HG02798 (cell line): ENCODE results near the gene ZNF326.
"Not testable (repeated sequence)": the region's sequence is repeated elsewhere in the genome, so short reads cannot be mapped to it uniquely, and the experiment has no call there.

ENCODE experiments used
- ATAC-seq: cut with Tn5 transposase; IDR thresholded peaks from one replicate; pipeline ENCODE4 v1.9.1; 2021; ENCODE audit warnings: mild to moderate bottlenecking; ENCODE audit not compliant: unreplicated experiment, poor library complexity

Gene ZNF326

DNA sequence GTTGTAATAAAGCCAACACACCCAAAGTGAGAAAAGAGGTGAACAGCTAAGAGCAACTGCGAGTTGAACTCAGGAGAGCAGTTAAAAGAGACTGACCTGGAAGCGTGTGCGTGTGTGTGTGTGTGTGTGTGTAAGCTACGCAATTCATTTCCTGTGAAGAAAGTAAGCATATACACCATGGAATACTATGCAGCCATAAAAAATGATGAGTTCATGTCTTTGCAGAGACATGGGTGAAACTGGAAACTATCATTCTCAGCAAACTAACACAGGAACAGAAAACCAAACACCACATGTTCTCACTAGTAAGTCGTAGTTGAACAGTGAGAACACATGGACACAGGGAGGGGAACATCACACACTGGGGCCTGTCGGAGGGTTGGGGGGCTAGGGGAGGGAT is 69.2 kb downstream of the ZNF326 start:
- not testable (repeated sequence) for ATAC-seq

DNA sequence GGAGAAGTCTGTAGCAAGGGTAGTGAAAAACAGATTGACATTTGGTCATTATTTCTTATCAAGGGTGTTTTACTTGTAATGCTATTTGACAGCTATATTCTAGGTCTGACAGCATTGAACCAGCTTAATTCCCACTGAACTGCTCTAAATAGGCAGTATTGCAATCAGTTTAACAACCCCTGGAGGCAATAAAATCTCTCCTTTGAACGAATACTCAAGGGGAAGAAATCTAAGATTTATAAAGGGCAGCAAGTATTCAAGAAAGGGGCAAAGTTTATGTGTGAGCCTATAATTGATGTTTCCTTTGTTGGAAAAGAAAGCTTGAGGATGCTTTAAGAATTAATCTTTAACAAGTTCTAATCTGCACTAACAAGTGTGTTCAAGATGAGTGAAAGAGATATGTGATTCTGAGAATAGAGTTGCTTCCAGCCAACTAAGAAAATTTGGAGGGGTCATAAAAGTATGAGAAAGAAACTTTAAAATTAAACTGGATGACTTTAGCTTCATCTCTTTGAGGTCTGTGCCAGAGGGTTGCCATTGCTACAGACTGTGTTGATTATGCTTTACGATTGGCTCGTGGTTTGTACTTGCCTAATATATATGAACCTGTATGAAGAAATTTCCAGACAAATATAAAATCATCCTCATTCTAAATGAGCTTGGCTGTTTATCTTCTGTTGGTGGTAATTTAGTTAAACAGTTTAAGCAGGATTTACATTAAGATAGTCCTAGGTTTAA is 72.5 kb downstream of the ZNF326 start:
- no peak for ATAC-seq

DNA sequence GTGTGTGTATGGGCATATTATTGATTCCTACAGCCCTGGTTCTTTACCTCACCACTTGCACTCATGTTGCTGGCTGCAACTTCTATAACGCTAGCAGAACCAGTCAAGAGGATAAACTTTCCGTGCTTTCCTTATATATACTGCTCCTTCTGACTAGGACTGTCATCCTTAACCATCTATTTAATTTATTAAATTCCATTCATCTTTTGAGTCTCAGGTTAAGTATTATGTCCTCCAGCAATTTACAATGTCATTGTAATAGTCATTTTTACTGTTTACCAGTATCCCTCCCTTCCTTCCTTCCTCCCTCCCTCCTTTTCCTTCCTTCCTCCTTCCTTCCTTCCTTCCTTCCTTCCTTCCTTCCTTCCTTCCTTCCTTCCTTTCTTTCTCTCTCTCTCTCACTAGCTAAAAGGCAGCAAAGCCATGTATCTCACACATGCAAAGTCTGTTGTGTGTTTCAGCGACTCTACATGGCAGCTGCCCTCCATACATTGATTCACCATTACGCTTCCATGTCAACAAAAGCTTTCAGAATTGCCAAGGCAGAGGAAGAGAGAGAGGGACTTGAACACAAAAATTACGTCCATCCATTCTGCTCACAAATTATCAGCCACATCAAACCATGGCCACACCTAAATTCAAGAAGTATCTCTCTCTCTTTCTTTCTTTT is 73.8 kb downstream of the ZNF326 start:
- no peak for ATAC-seq

DNA sequence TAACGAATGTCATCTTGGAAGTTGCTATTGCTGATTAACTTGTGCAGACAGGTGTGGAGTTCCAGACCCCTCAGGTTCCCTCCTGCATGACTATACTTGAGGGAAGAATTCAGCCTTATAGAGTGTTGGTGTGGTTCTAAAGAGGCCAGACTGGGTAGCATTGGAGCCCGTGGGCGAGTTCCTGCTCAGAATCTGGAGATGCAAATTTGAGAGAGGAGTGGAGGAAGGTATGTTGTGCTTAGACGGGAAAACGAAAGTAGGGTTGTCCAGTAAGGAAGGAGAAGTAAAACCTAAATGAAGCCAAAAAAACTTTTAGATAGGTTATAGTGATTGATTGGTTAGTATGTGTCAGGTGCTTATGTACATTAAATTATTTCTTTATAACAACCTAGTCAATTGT is 79.2 kb downstream of the ZNF326 start:
- peak; percentile 63 for ATAC-seq

DNA sequence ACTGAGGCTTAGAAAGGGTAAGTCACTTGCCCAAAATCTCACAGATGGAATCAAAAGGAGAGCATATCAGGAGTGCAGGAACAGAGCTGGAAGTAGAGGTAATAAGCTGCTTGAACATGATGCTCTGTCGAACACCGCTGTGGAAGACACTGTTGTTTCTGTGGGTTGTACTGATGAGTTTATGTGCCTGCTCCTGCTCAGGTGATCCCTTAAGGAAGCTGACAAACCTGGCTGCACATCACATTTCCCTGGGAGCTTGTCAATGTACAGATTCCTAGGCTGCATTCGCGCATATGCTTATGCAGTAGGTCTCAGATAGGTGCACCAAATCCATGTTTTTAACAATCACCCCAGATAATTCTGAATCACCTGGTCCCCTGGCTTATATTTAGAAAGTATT is 79.7 kb downstream of the ZNF326 start:
- no peak for ATAC-seq

DNA sequence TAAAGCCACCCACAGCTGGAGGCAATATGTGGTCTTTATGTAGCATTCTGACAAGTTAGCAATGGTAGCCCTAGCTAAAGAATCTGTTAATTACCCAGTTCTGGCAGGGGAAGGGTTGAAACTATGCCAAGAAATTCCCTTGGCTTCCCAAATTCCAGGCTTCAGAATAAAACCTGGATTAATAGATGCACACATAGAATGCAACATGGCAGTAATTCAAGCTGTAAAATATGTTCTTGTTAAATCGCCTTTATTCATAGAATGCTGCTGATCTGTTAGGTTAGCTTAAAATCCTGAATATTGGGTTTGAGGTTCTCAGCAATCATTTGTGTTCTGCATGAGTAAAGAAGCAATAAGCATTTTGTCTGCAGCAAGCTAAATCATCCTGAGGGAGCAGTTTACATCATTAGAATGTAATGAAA is 80.1 kb downstream of the ZNF326 start:
- ATAC-seq, result no peak

DNA sequence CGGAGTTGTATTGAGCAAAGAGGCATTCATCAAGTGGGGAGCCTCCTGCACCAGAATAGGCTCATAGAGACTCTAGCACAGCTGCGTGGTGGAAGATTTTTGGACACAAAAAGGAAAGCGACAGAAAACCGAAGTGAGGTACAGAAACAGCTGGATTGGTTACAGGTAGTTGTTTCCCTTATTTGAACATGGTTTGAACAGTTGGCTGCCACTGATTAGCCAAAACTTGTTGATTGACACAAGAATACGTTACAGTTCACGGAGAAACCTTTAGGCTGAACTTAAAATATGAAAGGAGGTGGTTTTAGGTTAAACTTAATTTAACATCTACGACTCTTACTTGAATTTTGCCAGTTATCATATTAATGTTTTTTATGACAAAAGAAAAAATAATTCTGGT is 89.1 kb downstream of the ZNF326 start:
- ATAC-seq, result no peak
